ENCODE measurements around the gene UNC13B. TPM values are rescaled to one million over a fixed set of nuclear protein-coding genes. Genes with fewer than 3 reads are reported as not detected.
A peak's percentile ranks its signal among the peaks of the same experiment; 100 is the strongest.
"Not testable (repeated sequence)": the region's sequence is repeated elsewhere in the genome, so short reads cannot be mapped to it uniquely, and the experiment has no call there.

The UNC13B gene
- 59.1 TPM for total RNA-seq

DNA sequence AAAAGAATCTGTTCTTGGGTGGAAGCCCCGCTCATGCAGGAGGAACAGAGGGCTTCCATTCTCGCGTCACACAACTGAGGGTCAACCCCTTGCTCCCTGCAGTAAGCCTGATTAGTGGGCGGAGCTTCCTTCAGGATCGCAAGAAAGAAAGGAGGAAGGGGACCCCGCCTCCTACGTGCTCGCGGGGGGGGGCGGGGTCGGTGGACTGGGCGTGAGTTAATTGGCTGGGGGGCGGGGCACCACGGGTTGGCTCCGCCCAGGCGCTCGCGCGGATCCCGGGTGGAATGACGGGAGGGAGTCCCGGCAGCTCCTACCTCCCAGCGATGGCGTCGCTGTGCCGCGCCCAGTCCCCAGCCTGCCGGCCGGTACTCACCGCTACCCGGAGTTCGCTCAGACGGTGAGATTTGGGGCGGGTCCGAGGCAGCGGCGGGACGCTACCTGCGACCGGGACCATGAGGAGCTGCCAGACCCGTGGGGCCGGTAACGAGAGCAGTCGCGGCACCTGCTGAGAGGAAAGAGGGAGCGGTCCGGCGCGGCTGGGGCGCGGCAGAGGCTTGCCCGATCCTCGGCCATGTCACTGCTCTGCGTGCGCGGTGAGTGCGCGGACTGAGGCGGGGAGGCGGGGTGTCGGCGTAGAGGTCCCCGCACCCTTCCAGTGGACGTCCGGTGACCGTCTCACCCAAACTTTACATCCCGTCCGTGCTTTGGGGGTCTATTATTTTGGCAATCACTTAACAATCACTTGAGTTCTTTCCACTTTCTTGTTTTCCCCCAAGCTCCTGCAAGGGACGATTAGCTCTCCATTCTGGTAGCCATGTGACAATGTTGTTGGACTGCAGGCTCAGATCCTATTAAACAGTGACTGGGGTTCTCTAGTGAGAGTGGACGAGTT lies at the start of gene UNC13B:
Gene UNC13B, plus strand, starts transcription at position 297 of the 892 bp plus-strand sequence. Its CDS starts 275 bp downstream, at position 572.
- DNase-seq (ENCODE audit: low spot score): peak; percentile 95

DNA sequence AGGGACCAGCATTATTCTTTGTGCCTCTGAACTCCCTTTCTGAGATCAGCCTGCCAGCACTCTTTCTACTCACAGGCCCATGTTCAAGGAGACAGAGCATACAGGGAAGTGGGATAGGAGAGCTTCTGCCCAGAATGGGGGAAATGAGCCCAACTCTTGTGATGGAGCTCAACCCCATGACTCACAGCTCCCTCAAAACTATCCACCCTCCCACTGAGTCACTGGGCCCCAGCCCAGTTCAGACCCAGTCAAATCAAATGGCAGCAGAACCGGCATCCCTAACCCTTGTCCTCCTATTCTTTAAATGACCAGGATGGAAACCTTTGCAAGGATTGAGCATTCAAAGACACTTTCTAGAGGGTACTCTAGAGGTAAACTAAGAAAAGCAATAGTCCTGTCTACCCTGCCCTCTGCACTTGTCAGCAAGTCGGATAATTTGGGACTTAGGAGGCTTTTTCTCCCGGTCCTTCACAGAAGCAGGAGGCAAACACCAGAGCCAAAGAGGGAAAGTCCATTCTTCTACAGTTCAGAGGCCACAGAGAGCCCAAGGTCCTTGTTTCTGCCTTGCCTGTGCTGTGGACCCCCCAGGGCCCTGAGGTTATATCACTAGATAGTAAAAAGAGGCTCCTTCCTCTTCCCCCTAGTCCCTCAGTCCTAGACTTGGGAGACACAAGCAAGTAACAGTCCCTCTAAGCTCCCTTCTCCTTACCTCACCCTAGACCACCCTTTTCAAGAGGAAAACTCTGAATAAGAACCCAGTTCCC lies 49.4 kb upstream of the UNC13B start:
- DNase-seq (ENCODE audit: low spot score): no peak

DNA sequence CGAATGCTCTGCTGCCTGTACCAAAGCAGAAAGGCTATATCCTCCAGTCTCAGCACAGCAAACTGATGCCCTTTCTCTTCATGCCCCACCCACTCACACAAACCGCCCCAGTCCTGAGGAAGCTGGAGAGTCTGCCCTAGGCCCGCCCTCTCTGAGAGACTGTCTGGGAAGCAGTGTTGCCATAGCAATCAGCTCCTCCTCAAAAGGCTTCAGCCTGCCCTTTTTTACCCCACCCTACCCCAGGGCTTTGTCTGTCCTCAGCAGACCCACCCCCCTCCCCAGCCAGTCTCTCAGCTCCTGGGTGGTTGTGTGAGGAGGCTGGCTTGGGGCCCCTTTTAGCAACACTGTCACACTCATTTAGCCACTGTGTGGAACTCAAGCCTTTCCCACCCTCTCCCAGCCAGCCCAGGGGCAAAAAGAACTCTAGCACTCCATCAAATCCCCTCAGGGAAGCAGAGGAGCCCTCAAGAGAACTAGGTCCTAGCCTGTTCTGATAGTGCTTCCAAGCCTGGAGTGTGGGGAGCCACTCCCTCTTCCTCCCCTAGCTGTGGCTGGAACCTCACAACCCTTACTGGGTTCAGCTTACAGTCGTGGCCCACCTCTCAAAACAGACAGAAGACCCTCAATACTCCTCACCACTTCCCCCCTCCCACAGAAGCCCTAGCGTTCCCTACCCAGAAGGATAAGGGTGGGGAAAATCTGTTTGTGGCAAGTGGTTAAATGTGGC lies 47.5 kb upstream of the UNC13B start:
- DNase-seq (ENCODE audit: low spot score): peak; percentile 83

DNA sequence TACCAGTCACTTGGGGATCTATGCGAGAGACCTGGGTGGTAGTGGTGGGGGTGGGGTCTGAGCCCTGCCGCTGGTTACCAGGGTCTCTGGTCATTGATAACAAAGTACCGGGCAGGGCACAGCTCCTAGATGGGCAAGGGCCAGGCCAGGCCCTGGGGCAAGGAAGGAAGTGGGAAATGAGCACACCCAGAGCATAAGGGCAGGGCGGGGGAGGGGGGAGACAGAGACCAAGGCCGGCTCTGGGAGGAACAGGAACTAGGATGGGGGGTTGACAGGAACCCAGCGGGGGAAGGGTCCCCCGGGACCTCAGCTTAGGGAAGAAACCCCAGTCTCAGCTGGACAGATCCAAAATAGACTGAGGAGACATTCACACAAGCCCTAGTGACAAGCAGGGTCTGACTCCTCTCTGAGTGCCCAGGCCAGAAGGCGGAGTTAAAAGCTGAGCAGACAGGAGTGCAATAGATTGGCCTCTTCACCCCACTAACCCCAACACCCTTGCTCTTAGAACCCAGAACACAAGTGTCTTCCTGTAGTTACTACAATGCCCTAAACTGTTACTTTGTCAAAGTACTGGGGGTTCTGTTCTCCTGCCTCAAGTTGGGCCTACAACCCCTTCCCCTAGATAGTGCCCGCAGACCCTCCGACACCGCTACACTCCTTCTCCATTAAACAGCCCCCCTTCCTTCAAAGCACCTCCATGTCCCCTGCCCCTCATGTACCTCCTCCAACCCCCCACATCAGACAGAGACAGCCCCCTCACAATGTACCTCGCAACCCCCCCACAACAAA lies 46.8 kb upstream of the UNC13B start:
- peak; percentile 42 for DNase-seq (ENCODE audit: low spot score)

DNA sequence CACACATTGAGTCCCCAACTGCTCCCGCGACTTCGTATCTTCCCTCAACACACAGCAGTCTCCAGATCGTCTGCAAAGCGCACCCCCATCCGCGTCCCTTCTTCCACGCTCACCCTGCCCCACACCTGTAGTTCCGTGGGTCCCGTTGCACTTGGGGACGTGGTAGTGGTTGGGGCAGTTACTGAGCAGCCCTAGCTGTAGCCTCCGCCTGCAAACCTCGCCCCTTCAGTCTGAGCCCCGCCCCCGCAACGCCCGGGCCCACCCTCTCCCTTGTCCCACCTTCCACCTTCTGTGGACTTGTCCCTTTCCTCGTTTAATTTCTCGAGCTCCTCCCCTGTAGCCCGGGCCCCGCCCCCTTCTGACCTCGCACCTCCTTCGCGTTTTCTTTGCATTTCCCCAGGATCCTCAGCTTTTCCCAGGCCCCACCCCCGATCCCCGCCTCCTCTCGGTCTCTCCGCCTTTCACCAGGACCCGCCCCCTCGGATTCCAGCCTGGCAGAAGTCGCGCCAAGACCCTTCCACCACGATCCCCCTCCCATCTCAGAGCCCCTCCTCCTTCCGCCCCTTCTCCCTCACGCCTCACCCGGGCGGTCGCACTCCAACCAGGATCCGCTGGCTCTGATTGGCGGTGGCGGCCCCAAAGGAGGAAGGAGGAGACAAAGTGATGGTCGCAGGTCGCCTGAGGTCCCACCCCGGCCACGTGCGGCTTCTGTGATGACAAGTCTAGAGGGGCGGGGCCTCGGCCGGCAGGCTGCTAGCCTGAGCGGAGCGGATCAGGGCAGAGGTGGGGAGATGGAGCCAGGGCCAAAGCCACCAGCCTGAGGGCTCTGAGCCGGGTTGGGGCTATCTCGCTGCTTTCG lies 45.9 kb upstream of the UNC13B start, which contains the start of gene ATOSB:
Gene ATOSB, minus strand, starts transcription at position 183 of the 859 bp plus-strand sequence. CDS start 7,588 bp downstream, outside the sequence.
- peak; percentile 95 for DNase-seq (ENCODE audit: low spot score)

DNA sequence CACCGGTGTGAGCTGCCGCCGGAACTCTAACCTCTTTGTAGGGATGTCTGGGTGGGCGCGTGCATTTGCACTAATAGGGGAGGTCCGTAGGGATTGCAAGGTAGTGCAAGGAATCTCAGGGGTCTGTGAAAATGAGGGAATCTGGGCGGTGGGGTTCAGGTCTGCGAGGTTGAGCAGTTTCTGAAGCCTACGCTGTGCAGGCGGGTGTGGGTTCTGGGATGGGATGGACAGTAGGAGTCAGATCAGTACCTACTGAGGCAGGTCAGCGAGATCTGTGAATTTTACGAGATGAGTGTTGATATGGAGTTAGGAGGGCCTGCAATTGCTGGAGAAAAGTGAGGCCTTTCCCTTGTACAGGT lies 45.3 kb upstream of the UNC13B start:
- no peak for DNase-seq (ENCODE audit: low spot score)

DNA sequence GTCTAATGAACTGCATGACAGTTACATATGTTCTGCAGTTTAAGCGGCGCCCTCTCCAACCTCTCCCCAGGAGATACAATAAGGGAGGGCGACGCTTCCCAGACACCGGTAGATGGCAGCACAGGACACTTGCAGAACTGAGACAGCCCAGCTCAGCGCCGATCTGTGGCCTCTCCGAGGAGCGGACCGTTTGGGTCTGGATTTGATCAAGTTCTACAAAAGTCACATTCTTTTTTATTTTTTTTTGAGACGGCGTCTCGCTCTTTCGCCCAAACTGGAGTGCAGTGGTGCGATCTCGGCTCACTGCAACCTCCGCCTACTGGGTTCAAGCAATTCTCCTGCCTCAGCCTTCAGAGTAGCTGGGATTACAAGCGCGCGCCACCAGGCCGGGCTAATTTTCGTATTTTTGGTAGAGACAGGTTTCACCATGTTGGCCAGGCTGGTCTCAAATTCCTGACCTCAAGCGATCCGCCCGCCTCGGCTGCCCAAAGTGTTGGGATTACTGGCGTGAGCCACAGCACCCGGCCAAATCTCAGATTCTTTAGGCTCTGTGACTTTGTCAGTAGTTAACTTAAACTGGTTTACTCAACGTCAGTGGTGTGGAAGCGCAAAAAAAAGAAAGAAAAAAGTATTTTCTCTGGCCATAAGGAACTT lies 44.8 kb upstream of the UNC13B start:
- DNase-seq (ENCODE audit: low spot score): peak; percentile 94

DNA sequence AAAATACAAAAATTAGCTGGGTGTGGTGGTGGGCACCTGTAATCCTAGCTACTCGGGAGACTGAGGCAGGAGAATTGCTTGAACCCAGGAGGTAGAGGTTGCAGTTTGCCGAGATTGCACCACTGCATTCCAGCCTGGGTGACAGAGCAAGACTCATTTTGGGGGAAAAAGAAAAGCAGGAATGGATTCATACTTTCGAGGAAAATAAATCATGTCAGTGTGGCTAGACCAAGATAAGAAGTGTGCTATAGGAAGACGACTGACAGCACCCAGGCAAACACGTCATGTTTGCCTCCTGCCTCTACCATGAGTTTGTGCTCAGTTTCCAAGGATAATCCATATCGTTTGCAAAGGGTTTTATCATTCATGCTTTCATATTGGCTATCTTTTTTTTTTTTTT lies 26.9 kb upstream of the UNC13B start:
- DNase-seq (ENCODE audit: low spot score): no peak

DNA sequence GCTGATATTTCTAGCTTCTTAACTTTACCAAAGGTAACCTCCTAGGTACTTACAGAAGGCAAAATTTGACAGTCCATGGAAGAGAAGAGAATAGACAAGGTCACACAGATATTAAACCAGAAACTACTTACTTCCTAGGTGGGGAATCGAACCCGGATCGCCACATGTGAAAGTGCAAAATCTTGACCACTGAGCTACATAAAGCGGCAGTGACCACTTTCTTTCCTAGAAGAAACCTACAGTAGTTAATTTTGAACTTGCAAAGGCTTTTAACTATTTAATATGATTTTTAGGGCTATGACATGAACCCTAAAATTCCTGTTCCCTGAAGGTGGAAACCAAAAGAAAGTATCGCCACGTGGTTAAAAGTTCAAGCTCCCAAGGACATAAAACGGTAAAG lies 25.8 kb upstream of the UNC13B start:
- no peak for DNase-seq (ENCODE audit: low spot score)

DNA sequence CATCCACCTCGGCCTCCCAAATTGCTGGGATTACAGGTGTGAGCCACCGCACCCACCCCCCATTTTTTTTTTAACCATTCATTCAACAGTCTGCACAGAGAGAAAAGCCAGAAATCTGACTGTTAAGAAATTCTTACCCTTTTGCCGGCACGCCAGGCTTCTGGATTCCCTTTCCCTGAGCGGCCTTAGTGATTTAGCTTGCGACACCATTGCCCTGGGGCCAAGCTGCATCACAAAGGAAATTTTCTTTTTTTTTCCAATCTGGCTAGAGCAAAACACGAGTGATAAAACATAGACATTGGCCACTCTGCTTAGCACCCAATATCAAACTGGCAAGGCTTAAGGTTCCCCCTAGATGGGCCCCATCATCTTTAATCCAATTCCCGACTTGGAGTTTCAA lies 24.9 kb upstream of the UNC13B start:
- no peak for DNase-seq (ENCODE audit: low spot score)

DNA sequence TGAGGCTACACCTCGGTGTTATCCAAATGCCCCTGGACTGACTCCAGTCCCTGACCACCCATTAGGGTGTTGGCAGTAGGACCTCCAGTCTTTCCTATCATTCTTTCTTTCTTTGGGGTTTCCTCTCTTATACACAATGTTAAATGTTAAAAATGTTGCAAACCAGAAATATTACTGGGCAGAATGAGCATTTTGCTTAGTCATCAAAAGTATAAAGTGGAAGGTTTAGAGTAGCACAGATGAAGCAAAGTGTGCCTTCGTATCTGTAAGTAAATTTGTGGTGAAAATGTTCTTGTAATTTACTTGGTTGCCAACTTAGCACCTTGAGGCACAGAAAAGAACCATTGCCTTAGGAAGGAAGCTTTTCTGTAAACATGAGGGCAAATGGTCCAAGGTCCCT lies 21.7 kb upstream of the UNC13B start:
- no peak for DNase-seq (ENCODE audit: low spot score)

DNA sequence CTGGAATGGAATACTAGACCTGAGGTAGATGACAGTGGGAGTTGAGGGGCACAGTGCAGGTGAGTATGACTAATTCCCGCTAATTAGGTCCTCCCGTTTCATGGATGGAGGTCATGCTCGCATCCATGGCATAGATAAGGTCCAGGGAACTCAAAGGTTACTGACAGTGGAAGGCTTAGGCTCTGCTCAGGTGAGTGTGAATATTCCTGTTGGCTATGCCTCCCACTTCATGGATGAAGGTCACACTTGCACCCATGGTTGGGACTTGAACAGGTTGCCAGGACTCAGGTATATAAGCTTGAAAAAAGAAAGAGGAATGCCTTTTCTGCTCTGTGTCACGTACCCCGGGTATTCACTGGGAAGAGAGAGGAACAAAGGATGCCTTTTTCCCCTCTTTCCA lies 19.8 kb upstream of the UNC13B start:
- DNase-seq (ENCODE audit: low spot score): no peak

DNA sequence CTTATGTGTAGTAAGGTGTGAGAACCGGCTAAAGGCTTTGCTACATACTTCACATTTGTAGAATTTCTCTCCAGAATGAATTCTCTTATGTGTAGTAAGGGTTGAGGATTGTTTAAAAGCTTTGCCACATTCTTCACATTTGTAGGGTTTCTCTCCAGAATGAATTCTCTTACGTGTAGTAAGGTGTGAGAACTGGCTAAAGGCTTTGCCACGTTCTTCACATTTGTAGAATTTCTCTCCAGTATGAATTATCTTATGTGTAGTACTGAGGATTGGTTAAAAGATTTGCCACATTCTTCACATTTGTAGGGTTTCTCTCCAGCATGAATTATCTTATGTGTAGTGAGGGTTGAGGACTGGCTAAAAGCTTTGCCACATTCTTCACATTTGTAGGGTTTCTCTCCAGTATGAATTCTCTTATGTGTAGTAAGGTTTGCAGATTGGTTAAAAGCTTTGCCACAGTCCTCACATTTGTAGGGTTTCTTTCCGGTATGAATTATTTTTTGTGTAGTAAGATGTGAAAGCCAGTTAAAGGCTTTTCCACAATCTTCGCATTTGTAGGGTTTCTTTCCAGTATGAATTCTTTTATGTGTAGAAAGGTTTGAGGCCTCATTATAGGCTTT lies 13.8 kb upstream of the UNC13B start:
- not testable (repeated sequence) for DNase-seq (ENCODE audit: low spot score)

DNA sequence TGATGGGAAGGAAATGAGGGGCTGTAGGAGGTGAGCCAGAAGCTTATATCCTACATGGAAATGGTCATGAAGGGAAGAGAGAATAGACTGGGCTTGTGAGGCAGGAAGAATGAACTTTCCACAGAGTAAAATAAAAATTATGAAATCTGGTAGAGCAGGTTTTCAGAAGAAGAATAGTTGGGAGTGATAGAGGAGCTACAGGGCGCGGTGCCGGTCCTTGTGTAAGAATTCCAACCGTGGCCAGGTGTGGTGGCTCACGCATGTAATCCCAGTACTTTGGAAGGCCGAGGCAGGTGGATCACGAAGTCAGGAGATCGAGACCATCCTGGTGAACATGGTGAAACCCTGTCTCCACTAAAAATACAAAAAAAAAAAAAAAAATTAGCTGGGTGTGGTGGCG lies 8.9 kb upstream of the UNC13B start:
- no peak for DNase-seq (ENCODE audit: low spot score)

DNA sequence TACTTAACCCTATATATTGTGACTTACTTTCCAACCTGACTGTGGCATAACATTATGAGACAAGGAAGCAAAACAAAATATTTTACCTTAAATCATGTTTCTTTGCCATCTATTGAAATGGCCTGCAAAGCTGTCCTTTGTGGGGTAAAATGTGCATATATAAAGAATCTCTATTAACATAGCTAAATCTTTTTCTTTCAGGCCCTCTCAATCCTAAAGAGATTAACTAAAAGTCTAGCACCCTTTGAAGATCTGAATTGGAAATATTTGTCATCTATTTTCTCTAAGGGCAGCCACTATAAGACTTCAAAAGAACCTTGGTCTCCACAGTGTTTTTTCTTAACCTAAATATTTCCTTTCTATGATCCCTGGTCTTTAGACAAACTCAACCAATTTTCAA lies 5.0 kb upstream of the UNC13B start:
- DNase-seq (ENCODE audit: low spot score): no peak

DNA sequence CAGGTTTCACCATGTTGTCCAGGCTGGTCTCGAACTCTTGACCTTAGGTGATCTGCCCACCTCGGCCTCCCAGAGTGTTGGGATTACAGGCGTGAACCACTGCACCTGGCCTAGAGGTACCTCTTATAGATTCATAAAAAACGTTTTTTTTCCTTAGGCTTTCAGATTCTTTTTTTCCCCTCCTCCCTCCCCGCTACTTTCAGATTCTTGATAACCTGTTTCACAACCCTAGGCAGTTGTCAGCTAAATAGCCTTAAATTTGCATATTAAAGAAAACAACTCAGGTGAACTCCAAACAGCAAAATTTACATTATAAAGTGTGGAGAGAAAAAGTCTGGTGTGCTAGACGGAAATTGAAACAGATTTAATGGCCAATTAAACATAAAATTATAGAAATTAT lies 4.0 kb upstream of the UNC13B start:
- not testable (repeated sequence) for DNase-seq (ENCODE audit: low spot score)

DNA sequence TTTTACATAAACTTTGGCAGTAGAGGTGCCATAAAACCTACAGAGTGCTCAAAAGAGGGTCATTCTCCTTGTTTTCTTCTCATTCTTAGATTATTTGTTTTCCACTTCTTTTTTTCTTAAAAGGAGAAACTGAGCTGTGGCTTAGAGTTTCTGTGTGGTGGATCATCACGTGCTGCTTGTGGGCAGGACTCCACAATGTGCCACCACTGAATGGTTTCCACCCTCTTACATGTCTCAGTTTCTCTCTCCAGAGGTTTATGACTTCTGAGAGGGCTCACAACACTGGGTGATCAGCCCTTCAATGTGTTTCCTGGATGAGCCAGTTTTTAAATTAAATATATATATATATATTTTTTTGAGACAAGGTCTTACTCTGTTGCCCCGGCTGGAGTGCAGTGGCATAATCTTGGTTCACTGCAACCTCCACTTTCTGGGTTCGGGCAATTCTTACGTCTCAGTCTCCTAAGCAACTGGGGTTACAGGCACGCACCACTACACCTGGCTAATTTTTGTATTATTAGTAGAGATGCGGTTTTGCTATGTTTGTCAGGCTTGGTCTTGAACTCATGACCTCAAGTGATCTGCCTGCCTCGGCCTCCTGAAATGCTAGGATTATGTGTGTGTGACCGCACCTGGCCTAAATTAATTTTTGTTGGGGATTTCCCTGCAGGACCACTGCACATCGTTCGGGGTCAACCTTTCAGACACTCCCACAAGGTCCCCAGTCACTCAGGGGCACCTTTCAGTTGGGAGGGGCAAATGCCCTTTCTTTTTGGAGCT lies 3.1 kb upstream of the UNC13B start:
- no peak for DNase-seq (ENCODE audit: low spot score)

DNA sequence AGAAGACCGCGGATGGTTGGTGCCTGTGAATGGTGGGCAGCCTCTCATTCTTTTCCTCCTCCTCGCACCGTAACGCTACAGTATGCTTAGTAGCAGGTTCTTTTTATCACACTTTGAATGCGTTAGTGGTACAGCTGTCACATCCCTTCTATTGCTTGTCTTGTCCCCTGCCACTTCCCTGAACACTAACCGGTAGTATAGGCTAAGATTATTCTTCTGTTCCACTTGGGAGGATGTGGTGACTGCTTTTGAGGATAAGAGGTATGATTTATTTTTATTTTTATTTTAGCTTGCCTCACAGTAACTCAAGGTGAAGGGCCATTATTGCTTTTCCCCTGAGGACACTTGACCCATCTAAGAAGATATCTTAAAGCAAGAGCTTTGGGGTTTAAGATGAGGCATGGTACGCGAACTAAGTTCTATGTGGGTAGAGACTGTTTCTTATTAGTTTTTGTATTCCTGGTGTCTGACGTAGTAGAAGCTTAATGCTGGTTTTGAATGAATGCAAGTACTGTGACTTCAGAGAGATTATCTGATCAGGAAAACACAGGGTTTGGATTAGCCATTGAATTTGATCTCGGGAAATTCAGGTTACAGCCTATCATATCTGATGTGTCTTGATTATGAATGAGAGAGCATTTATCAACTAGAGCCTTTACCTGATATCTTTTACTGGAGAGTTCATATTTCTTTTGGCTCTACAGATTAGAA lies 951 bp downstream of the UNC13B start:
- no peak for DNase-seq (ENCODE audit: low spot score)

All from mucosa of gallbladder (tissue), 1 donor.